K562 (cell line): ENCODE measurements around the gene ACBD4. TPM values are rescaled to one million over a fixed set of nuclear protein-coding genes. Genes with fewer than 3 reads are reported as not detected.

Experiments
- ATAC-seq: fragments of 200-7000 bp; cut with Tn5 transposase; 3 replicates; pipeline ENCODE4 v1.9.1; 2020; ENCODE audit warnings: moderate library complexity
- Bru-seq: library from RNA; stranded (reverse); fragments of 400-500 nt; gene quantifications from one replicate; lab custom pipeline; 2021; lab: Mats Ljungman, UMichigan
- BruChase-seq, 2 experiments: library from RNA; stranded (reverse); fragments of 400-500 nt; gene quantifications; one replicate each; lab custom pipeline; 2021; lab: Mats Ljungman, UMichigan
- BruUV-seq: library from RNA; stranded (reverse); fragments of 400-500 nt; replicated peaks from 2 replicates; lab custom pipeline; 2021; lab: Mats Ljungman, UMichigan
- CTCF ChIA-PET: fragments of 300-600 bp; formaldehyde crosslinking; extraction: SDS; loops from one replicate; lab custom pipeline; 2021; ENCODE audit warnings: low intra/inter-chr PET ratio; lab: Yijun Ruan, JAX
- POLR2A ChIA-PET: fragments of 300-600, 350-650 bp; sonication (Branson Sonifier 250); formaldehyde crosslinking; extraction: SDS; loops from one replicate; lab custom pipeline; 2021; ENCODE audit warnings: antibody characterized with exemption, inconsistent platforms; lab: Yijun Ruan, JAX
- DNase-seq, 4 experiments: peaks; one replicate each; pipeline versions ENCODE4 v3.0.0 to v3.0.0-alpha.2; 2011 to 2018; ENCODE audit warnings: low spot score in 3 of 4, mixed read lengths in 3 of 4; ENCODE audit errors: extremely low read depth in 1 of 4
- FAIRE-seq: peaks from 2 replicates; lab custom pipeline; 2011; peaks lifted over from hg19 to GRCh38; lab: Jason Lieb, UNC
- H2AFZ ChIP-seq: 2 replicates; pipeline ENCODE4 v1.6.0; 2011; ENCODE audit warnings: low read depth, low read length, control low read depth, inconsistent platforms
- H3K27ac ChIP-seq: fragments of 200-600 bp; 3 replicates; pipeline ENCODE4 v1.8.0; 2011; ENCODE audit warnings: low read depth, mild to moderate bottlenecking, control low read depth, inconsistent platforms, low read length, moderate library complexity, mixed read lengths; ENCODE audit errors: extremely low read depth
- H3K27me3 ChIP-seq, 2 experiments: fragments of 300-600 bp in 1 of 2; 2 replicates in 1 of 2; 3 replicates in 1 of 2; pipeline versions ENCODE4 v1.6.0 to v1.8.0; 2011; ENCODE audit warnings: inconsistent platforms in 2 of 2, low read length in 2 of 2, mild to moderate bottlenecking in 1 of 2, mixed read lengths in 1 of 2, moderate library complexity in 1 of 2; ENCODE audit not compliant: control insufficient read depth in 2 of 2, insufficient read depth in 2 of 2
- H3K36me3 ChIP-seq: fragments of 300-600 bp; 3 replicates; pipeline ENCODE4 v1.8.0; 2011; ENCODE audit warnings: mild to moderate bottlenecking, low read length, inconsistent platforms; ENCODE audit not compliant: control insufficient read depth, insufficient read depth
- H3K4me1 ChIP-seq, 2 experiments: fragments of 200-600 bp in 1 of 2; replicated peaks in 1 of 2; 2 replicates in 1 of 2; 3 replicates in 1 of 2; pipeline versions ENCODE4 v1.5.1 to v1.8.0; 2011; ENCODE audit warnings: inconsistent platforms in 2 of 2, low read length in 2 of 2, mild to moderate bottlenecking in 1 of 2, mixed read lengths in 1 of 2, moderate library complexity in 1 of 2; ENCODE audit not compliant: control insufficient read depth in 2 of 2, insufficient read depth in 2 of 2
- H3K4me2 ChIP-seq: 2 replicates; pipeline ENCODE4 v1.6.1; 2011; ENCODE audit warnings: low read length, control low read depth, inconsistent platforms, mixed read lengths; ENCODE audit not compliant: insufficient read depth
- H3K4me3 ChIP-seq: fragments of 200-600 bp; sonication (generic), shearing (Covaris generic); 2 replicates; pipeline ENCODE4 v1.5.1; 2016; ENCODE audit warnings: control low read depth, inconsistent platforms
- H3K79me2 ChIP-seq: fragments of 200-600 bp; 3 replicates; pipeline ENCODE4 v1.8.0; 2011; ENCODE audit warnings: low read length, inconsistent platforms; ENCODE audit not compliant: control insufficient read depth, insufficient read depth
- H3K9ac ChIP-seq, 2 experiments: 2 replicates each; pipeline versions ENCODE4 v1.6.0 to v1.6.1; 2011; ENCODE audit warnings: low read depth in 2 of 2, low read length in 2 of 2, control low read depth in 1 of 2, inconsistent platforms in 1 of 2, mild to moderate bottlenecking in 1 of 2, mixed read lengths in 1 of 2; ENCODE audit not compliant: insufficient read depth in 1 of 2
- H3K9me1 ChIP-seq: one replicate; pipeline ENCODE4 v1.6.0; 2011; ENCODE audit warnings: inconsistent platforms, mild to moderate bottlenecking, low read length, moderate library complexity; ENCODE audit not compliant: control insufficient read depth, insufficient read depth
- H3K9me3 ChIP-seq: replicated peaks from 2 replicates; pipeline ENCODE4 v1.5.1; 2011; ENCODE audit warnings: low read depth, low read length, inconsistent platforms; ENCODE audit not compliant: control insufficient read depth, insufficient read depth
- H4K20me1 ChIP-seq: replicated peaks from 2 replicates; pipeline ENCODE4 v1.6.1; 2011; ENCODE audit warnings: low read length, inconsistent platforms, mixed read lengths; ENCODE audit not compliant: control insufficient read depth, insufficient read depth
- ASH1L ChIP-seq: fragments of 450-650 bp; IDR thresholded peaks from 2 replicates; pipeline ENCODE4 v1.6.1; 2018; ENCODE audit warnings: borderline replicate concordance, mild to moderate bottlenecking, low read depth; ENCODE audit not compliant: partially characterized antibody
- CC2D1A ChIP-seq: fragments of 450-650 bp; IDR thresholded peaks from 2 replicates; pipeline ENCODE4 v1.6.1; 2017; ENCODE audit warnings: mild to moderate bottlenecking
- CREB1 ChIP-seq, 2 experiments: sonication (generic) in 1 of 2; formaldehyde crosslinking in 1 of 2; IDR thresholded peaks; 2 replicates each; pipeline versions ENCODE4 v1.6.1 to v1.8.0; 2012 to 2022; ENCODE audit warnings: inconsistent platforms in 1 of 2, mild to moderate bottlenecking in 1 of 2, missing genetic modification reagents in 1 of 2, moderate library complexity in 1 of 2
- CREM ChIP-seq: IDR thresholded peaks from 2 replicates; pipeline ENCODE4 v1.6.1; 2014; ENCODE audit warnings: antibody characterized with exemption, low read depth
- EP300 ChIP-seq: IDR thresholded peaks from 2 replicates; pipeline ENCODE4 v1.6.1; 2012; ENCODE audit warnings: low read length, improper control_type of control experiment
- EP400 ChIP-seq: fragments of 450-650 bp; IDR thresholded peaks from 2 replicates; pipeline ENCODE4 v1.6.1; 2017; ENCODE audit warnings: antibody characterized with exemption, mild to moderate bottlenecking, moderate library complexity
- HDAC2 ChIP-seq: fragments of 450-650 bp; IDR thresholded peaks from 2 replicates; pipeline ENCODE4 v1.6.1; 2016; ENCODE audit warnings: mild to moderate bottlenecking
- MBD2 ChIP-seq: sonication (generic); IDR thresholded peaks from 2 replicates; pipeline ENCODE4 v1.6.1; 2016; ENCODE audit warnings: low read depth, borderline replicate concordance
- MTA1 ChIP-seq: fragments of 450-650 bp; IDR thresholded peaks from 2 replicates; pipeline ENCODE4 v1.6.1; 2017; ENCODE audit warnings: borderline replicate concordance
- SIN3A ChIP-seq, 2 experiments: fragments of 150-350 bp in 1 of 2; IDR thresholded peaks; 2 replicates each; pipeline ENCODE4 v1.6.1; 2011 to 2016; ENCODE audit warnings: borderline replicate concordance in 2 of 2, low read depth in 2 of 2, low read length in 2 of 2, mild to moderate bottlenecking in 2 of 2, moderate library complexity in 2 of 2; ENCODE audit not compliant: control insufficient read depth in 1 of 2
- SIRT6 ChIP-seq: IDR thresholded peaks from one replicate; pipeline ENCODE4 v1.6.1; 2012; ENCODE audit warnings: low read depth, mild to moderate bottlenecking, control low read depth, inconsistent platforms, low read length, moderate library complexity
- SMARCE1 ChIP-seq: fragments of 450-650 bp; IDR thresholded peaks from 2 replicates; pipeline ENCODE4 v1.7.1; 2016; ENCODE audit warnings: mild to moderate bottlenecking
- TAL1 ChIP-seq: fragments of 450-650 bp; IDR thresholded peaks from 2 replicates; pipeline ENCODE4 v1.6.1; 2016; ENCODE audit warnings: mild to moderate bottlenecking
- TCF3 ChIP-seq: sonication (generic); formaldehyde crosslinking; IDR thresholded peaks from 2 replicates; pipeline ENCODE4 v1.4.0; 2020; ENCODE audit warnings: mild to moderate bottlenecking, missing genetic modification reagents
- ZEB2 ChIP-seq: fragments of 450-650 bp; IDR thresholded peaks from 2 replicates; pipeline ENCODE4 v1.6.1; 2016
- WGBS: fragments of 100-300 bp; shearing (Covaris generic); methylation state at CpG from one replicate; pipeline ENCODE4 v1.1.6; 2016; ENCODE audit warnings: low coverage, mixed read lengths; ENCODE audit not compliant: insufficient coverage; ENCODE audit errors: missing lambda C conversion rate; 5-methylcytosine and 5-hydroxymethylcytosine counted together
- in situ Hi-C: fragments of 300-500 bp; cut with MboI; formaldehyde crosslinking; loops from 4 replicates; pipeline ENCODE4 v1.15.0; 2018; ENCODE audit warnings: inconsistent platforms, mixed read lengths
- intact Hi-C: fragments of 100-400 bp; cut with micrococcal nuclease; formaldehyde crosslinking; loops from 2 replicates; pipeline ENCODE4 v1.14.2; 2022
- long read RNA-seq, 3 experiments: library from polyadenylated mRNA in 2 of 3; library from RNA in 1 of 3; unstranded in 2 of 3; stranded (forward) in 1 of 3; transcript quantifications; one replicate each; pipeline ENCODE4 v2.0.0, GENCODE V29; 2019 to 2022
- polyA minus RNA-seq, 3 experiments: library from RNA; depleted of rRNA, polyadenylated mRNA; stranded (reverse); fragments of >200 nt; gene quantifications; 2 replicates each; pipeline ENCODE4 v1.2.3, GENCODE V29; 2011
- polyA plus RNA-seq, 8 experiments: library from polyadenylated mRNA; depleted of rRNA in 4 of 8; stranded (reverse) in 5 of 8; unstranded in 3 of 8; fragments of >200 nt; fragmentation: Nextera tagmentation in 2 of 8; fragmentation: Illumina TruSeq in 1 of 8; extraction: Ambion mirVana in 2 of 8; extraction: Trizol in 1 of 8; gene quantifications; 2 replicates each; pipeline versions ENCODE4 v1.2.1 to v1.2.3, GENCODE V29; 2011 to 2014; ENCODE audit warnings: inconsistent platforms in 1 of 8, missing spikeins in 1 of 8
- total RNA-seq, 7 experiments: library from RNA; depleted of rRNA in 6 of 7; stranded (reverse); fragments of >200 nt in 6 of 7; fragmentation: Illumina TruSeq in 2 of 7; extraction: Trizol in 2 of 7; gene quantifications; 2 replicates each; pipeline versions ENCODE4 v1.2.1 to v1.2.3, GENCODE V29; 2011 to 2021; ENCODE audit warnings: low replicate concordance in 1 of 7
- TF ChIP-seq, protein P1 (sequence below): sonication (generic); formaldehyde crosslinking; IDR thresholded peaks from 2 replicates; pipeline ENCODE4 v1.9.0; 2022; ENCODE audit warnings: mild to moderate bottlenecking, missing genetic modification reagents

Gene ACBD4, protein sequence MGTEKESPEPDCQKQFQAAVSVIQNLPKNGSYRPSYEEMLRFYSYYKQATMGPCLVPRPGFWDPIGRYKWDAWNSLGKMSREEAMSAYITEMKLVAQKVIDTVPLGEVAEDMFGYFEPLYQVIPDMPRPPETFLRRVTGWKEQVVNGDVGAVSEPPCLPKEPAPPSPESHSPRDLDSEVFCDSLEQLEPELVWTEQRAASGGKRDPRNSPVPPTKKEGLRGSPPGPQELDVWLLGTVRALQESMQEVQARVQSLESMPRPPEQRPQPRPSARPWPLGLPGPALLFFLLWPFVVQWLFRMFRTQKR
- total RNA-seq (2011; cell fraction: chromatin; rRNA removed; ENCODE audit: low replicate concordance) = 14.7 and 39.0 TPM in 2 replicates
- 32.7 and 33.0 TPM in 2 replicates for total RNA-seq (2011; cell fraction: nucleolus; rRNA removed)
- total RNA-seq (2011; cell fraction: nucleoplasm; rRNA removed) = 14.5 and 17.5 TPM in 2 replicates
- total RNA-seq (2014; rRNA removed) = 5.5 and 6.3 TPM in 2 replicates
- total RNA-seq (2014; rRNA removed; fragmentation: Illumina TruSeq; extraction: Trizol) = 1.6 and 2.1 TPM in 2 replicates
- total RNA-seq (2015; rRNA removed; fragmentation: Illumina TruSeq; extraction: Trizol) = 2.0 and 2.1 TPM in 2 replicates
- 4.7 and 5.7 TPM in 2 replicates for total RNA-seq (2021)
- polyA plus RNA-seq (2011; rRNA removed) = 6.9 and 9.1 TPM in 2 replicates
- polyA plus RNA-seq (2011; cell fraction: cytosol; rRNA removed) = 4.9 and 7.5 TPM in 2 replicates
- polyA plus RNA-seq (2011; cell fraction: nucleus; rRNA removed) = 24.3 and 48.8 TPM in 2 replicates
- 6.1 and 12.0 TPM in 2 replicates for polyA plus RNA-seq (2012)
- polyA plus RNA-seq (2014; fragmentation: Illumina TruSeq; extraction: Trizol) = 4.6 and 5.4 TPM in 2 replicates
- under 1 TPM; 0.14 to 0.15 TPM for polyA plus RNA-seq (2014; fragmentation: Nextera tagmentation; extraction: Ambion mirVana)
- polyA plus RNA-seq (2014; rRNA removed) = 5.6 and 7.0 TPM in 2 replicates
- polyA minus RNA-seq (2011; rRNA and poly(A)+ RNA removed) = 1.8 and 2.6 TPM in 2 replicates
- 3.7 and 4.4 TPM in 2 replicates for polyA minus RNA-seq (2011; cell fraction: cytosol; rRNA and poly(A)+ RNA removed)
- polyA minus RNA-seq (2011; cell fraction: nucleus; rRNA and poly(A)+ RNA removed) = 17.5 and 22.5 TPM in 2 replicates
- percentile 49 among the genes with signal in this experiment for Bru-seq, nascent RNA
- percentile 41 among the genes with signal in this experiment for BruChase-seq, experiment 1, labeled RNA remaining after a 2-hour chase
- percentile 43 among the genes with signal in this experiment for BruChase-seq, experiment 2, labeled RNA remaining after a 6-hour chase
- long read RNA-seq, experiment 1, partial matches to known transcripts = 5 of 9 reads
- long read RNA-seq, experiment 1, other reads (novel, unspliced or antisense) = 1 of 9 reads
- long read RNA-seq, experiment 2, partial matches to known transcripts = 0 of 1 reads
- long read RNA-seq, experiment 2, other reads (novel, unspliced or antisense) = 1 of 1 reads
- long read RNA-seq, experiment 3, partial matches to known transcripts = 1 of 3 reads
- long read RNA-seq, experiment 3, other reads (novel, unspliced or antisense) = 0 of 3 reads

DNA sequence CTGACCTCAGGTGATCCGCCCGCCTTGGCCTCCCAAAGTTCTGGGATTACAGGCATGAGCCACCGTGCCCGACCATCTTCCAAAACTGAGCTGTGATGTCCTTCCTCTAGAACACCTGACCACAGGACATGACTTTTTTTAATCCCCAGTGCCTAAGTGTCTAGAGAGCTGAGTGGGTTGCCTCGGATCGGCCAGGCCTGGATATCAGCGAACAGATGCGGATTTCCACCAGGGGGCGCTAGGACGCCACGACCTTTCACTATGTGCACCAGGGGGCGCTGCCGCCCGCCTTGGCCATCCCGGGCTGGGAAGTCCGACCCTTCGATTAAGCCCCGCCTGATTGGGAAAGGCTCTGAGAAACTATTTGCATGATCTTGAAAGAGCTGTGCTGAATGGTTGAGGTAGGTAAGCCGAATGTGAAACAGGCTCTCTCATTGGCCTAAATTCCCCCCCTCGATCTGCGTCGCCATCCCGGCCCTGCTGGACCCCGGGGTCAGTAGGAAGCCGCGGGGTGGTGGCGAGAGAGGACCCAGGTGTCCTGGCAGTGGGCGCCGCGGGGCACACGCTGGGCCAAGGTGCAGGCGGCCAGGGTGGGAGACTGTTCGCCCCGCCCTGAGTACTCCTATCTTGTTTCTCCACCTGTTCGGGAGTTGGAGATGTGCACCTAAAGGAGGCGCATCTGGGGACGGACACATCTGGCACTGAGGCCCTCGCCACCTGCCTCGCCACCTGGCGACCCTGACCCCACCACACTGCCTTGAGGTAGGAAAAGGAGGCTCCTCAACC, at the start of gene ACBD4:
Gene ACBD4 (plus strand): TSS at position 496 of the 786 bp plus-strand sequence. CDS start 458 bp downstream, outside the sequence.
- peaks cover 7% of the 10 kb centered on the region; the same call in 1 of the 3 replicates for H3K79me2 ChIP-seq
- ATAC-seq (peak; percentile 90), DNase-seq (peak; percentile 81 to 98 (median 90)), FAIRE-seq (peak; percentile 100)
- H3K4me3 ChIP-seq = peak within 1 kb of the TSS; percentile 52
- peaks cover 11 to 49% of the 10 kb centered on the region in 2 experiments for H3K4me1 ChIP-seq
- H3K9me3 ChIP-seq = no peaks in the 10 kb centered on the region; the same call in 1 of the 2 replicates
- H3K9me1 ChIP-seq = no peaks in the 10 kb centered on the region
- no peaks in the 10 kb centered on the region for H3K27me3 ChIP-seq
- CTCF ChIA-PET = interaction anchor here (0.6 to 6.2 kb wide), 14 partner anchors 9 to 842 kb away, joined by 3 to 165 read pairs (median 5); partner anchors contain the start of genes HEXIM1 and HEXIM2
- peak within 1 kb of the TSS; percentile 74; the same call in 2 of the 3 replicates for H3K27ac ChIP-seq
- H3K9ac ChIP-seq = peak within 1 kb of the TSS; percentile 59 to 88
- H3K36me3 ChIP-seq = no peaks in the 10 kb centered on the region
- POLR2A ChIA-PET = interaction anchor here (0.6 to 7.1 kb wide), 14 partner anchors 9 to 191 kb away, joined by 3 to 119 read pairs (median 4); partner anchors contain the start of genes HEXIM1 and HEXIM2
- 6% methylated on average over 36 of the region's 40 CpGs for WGBS
- intact Hi-C loops = loop anchor here (1.0 to 5.0 kb wide), 3 partner anchors 13 to 252 kb away; partner anchors contain the start of gene HEXIM1
- H2AFZ ChIP-seq = peak within 1 kb of the TSS; percentile 90
- H3K4me2 ChIP-seq = peak within 1 kb of the TSS; percentile 82
- in situ Hi-C loops = loop anchor here (5.0 kb wide), 1 partner anchor 62 kb away; no protein-coding TSS in a partner anchor
- no peaks in the 10 kb centered on the region; the same call in 1 of the 2 replicates for H4K20me1 ChIP-seq
- BruUV-seq = no TSS peak
- TF ChIP-seq MTA1 (0 out of 2 replicates have a peak, but pooled peaks have one; percentile 9), SIN3A (IDR thresholded peaks at IDR 0.05; ENCODE audit: borderline replicate concordance in 2 of 2, control insufficient read depth in 1 of 2, low read depth in 2 of 2, low read length in 2 of 2) (0 out of 4 replicates have a peak, but pooled peaks of 1 of the 2 experiments have one; percentile 52), SMARCE1 (peak; percentile 68; the same call in 1 of the 2 replicates), CC2D1A (peak; percentile 96), EP300 (peak; percentile 53; the same call in 1 of the 2 replicates), TCF3 (peak; percentile 88), EP400 (peak; percentile 39; the same call in 1 of the 2 replicates), CREM (peak; percentile 67), ASH1L (peak; percentile 91), SIRT6 (no peak), HDAC2 (peak; percentile 74), ZEB2 (peak; percentile 82), CREB1 (IDR thresholded peaks at IDR 0.05) (no peak; the same call in 1 of the 2 replicates), CREB1 (CRISPR knock-in tag; IDR thresholded peaks at IDR 0.05) (peak; percentile 71), TAL1 (peak; percentile 82), MBD2 (peak; percentile 95)
- TF ChIP-seq, protein P1, sequence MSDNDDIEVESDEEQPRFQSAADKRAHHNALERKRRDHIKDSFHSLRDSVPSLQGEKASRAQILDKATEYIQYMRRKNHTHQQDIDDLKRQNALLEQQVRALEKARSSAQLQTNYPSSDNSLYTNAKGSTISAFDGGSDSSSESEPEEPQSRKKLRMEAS (CRISPR knock-in tag) = peak; percentile 58
